Adipose tissue (tissue), 3 donors: ENCODE results near the gene DZIP1L. TPM values are rescaled to one million over a fixed set of nuclear protein-coding genes. Genes with fewer than 3 reads are reported as not detected.

Experiments used
- H3K27ac ChIP-seq: one replicate; pipeline ENCODE4 v1.5.1; 2013; ENCODE audit warnings: low read depth, low read length
- WGBS, 3 donors: extraction: QIAGEN DNeasy Blood & Tissue Kit; methylation state at CpG; one replicate each; pipeline ENCODE4 v1.1.7; 2013; 5-methylcytosine and 5-hydroxymethylcytosine counted together
- polyA plus RNA-seq, 3 donors: library from polyadenylated mRNA; stranded (reverse); fragments of 200-250 nt; gene quantifications; one replicate each; pipeline ENCODE4 v1.2.3, GENCODE V29; 2013
- donor health status: healthy with polysubstance abuse.
- donor health status: Bipolar disorder and iron deficiency.
- donor health status: healthy.

The DZIP1L gene
- polyA plus RNA-seq, 3 donors, result 2.6 to 5.3 (median 3.4) TPM

- no peak overlapping the region for H3K27ac ChIP-seq
- 85 to 97% (median 95%) methylated on average over 9 of the region's 9 CpGs for WGBS, 3 donors
Observed at GRCh38 chr3:138049157-138049919, 66.1 kb downstream of the DZIP1L start.

- 55 to 81% (median 69%) methylated on average over 5 of the region's 5 CpGs for WGBS, 3 donors
Observed at GRCh38 chr3:138047596-138048158, 67.7 kb downstream of the DZIP1L start.

GRCh38 chr3:138046955-138047354 is 68.5 kb downstream of the DZIP1L start:
- 47 to 82% (median 57%) methylated on average over 3 of the region's 3 CpGs for WGBS, 3 donors

More at GRCh38 chr3:138047596-138048158, 67.7 kb downstream of the DZIP1L start:
- H3K27ac ChIP-seq, result no peak overlapping the region

GRCh38 chr3:138046085-138046484 is 69.3 kb downstream of the DZIP1L start:
- WGBS, 3 donors, result 80 to 94% (median 93%) methylated on average over 3 of the region's 3 CpGs
- H3K27ac ChIP-seq, result no peak overlapping the region

More at GRCh38 chr3:138046955-138047354, 68.5 kb downstream of the DZIP1L start:
- no peak overlapping the region for H3K27ac ChIP-seq

- H3K27ac ChIP-seq, result no peak overlapping the region
- WGBS, 3 donors, result 77 to 87% (median 86%) methylated on average over 3 of the region's 3 CpGs
Observed at GRCh38 chr3:138043266-138044029, 72.0 kb downstream of the DZIP1L start.

- H3K27ac ChIP-seq, result no peak overlapping the region
- WGBS, 3 donors, result 71 to 89% (median 88%) methylated on average over 2 of the region's 2 CpGs
Observed at GRCh38 chr3:138042043-138042442, 73.4 kb downstream of the DZIP1L start.

- H3K27ac ChIP-seq, result peak overlapping the region; percentile 56
- 79 to 92% (median 83%) methylated on average over 4 of the region's 4 CpGs for WGBS, 3 donors
Observed at GRCh38 chr3:138038725-138039462, 76.5 kb downstream of the DZIP1L start.

- no peak overlapping the region for H3K27ac ChIP-seq
- 55 to 77% (median 63%) methylated on average over 3 of the region's 3 CpGs for WGBS, 3 donors
Observed at GRCh38 chr3:138036572-138036971, 78.8 kb downstream of the DZIP1L start.

GRCh38 chr3:138034918-138035317 is 80.5 kb downstream of the DZIP1L start:
- 86 to 96% (median 95%) methylated on average over 1 of the region's 1 CpG for WGBS, 3 donors
- no peak overlapping the region for H3K27ac ChIP-seq

GRCh38 chr3:138033202-138033691 is 82.2 kb downstream of the DZIP1L start:
- H3K27ac ChIP-seq, result no peak overlapping the region
- WGBS, 3 donors, result 98 to 100% (median 99%) methylated on average over 2 of the region's 2 CpGs

- H3K27ac ChIP-seq, result no peak overlapping the region
- WGBS, 3 donors, result 76 to 95% (median 93%) methylated on average over 3 of the region's 3 CpGs
Observed at GRCh38 chr3:138032567-138032966, 82.8 kb downstream of the DZIP1L start.

GRCh38 chr3:138031536-138031935 is 83.9 kb downstream of the DZIP1L start:
- WGBS, 3 donors, result 74 to 91% (median 88%) methylated on average over 3 of the region's 3 CpGs

GRCh38 chr3:138030734-138031280 is 84.6 kb downstream of the DZIP1L start:
- no peak overlapping the region for H3K27ac ChIP-seq
- 75 to 87% (median 87%) methylated on average over 11 of the region's 11 CpGs for WGBS, 3 donors

More at GRCh38 chr3:138031536-138031935, 83.9 kb downstream of the DZIP1L start:
- no peak overlapping the region for H3K27ac ChIP-seq

GRCh38 chr3:138027821-138028220 is 87.6 kb downstream of the DZIP1L start:
- WGBS, 3 donors, result 80 to 93% (median 92%) methylated on average over 3 to 5 of the region's 5 CpGs
- no peak overlapping the region for H3K27ac ChIP-seq

- no peak overlapping the region for H3K27ac ChIP-seq
Observed at GRCh38 chr3:138025553-138025952, 89.9 kb downstream of the DZIP1L start.

- WGBS, 3 donors, result 93 to 97% (median 94%) methylated on average over 4 of the region's 4 CpGs
- no peak overlapping the region for H3K27ac ChIP-seq
Observed at GRCh38 chr3:138023754-138024153, 91.7 kb downstream of the DZIP1L start.

GRCh38 chr3:138019281-138020069 is 95.9 kb downstream of the DZIP1L start:
- 79 to 92% (median 92%) methylated on average over 3 of the region's 3 CpGs for WGBS, 3 donors
- no peak overlapping the region for H3K27ac ChIP-seq
